Measurements from ENCODE around the gene FAM228B.

Gene FAM228B

DNA sequence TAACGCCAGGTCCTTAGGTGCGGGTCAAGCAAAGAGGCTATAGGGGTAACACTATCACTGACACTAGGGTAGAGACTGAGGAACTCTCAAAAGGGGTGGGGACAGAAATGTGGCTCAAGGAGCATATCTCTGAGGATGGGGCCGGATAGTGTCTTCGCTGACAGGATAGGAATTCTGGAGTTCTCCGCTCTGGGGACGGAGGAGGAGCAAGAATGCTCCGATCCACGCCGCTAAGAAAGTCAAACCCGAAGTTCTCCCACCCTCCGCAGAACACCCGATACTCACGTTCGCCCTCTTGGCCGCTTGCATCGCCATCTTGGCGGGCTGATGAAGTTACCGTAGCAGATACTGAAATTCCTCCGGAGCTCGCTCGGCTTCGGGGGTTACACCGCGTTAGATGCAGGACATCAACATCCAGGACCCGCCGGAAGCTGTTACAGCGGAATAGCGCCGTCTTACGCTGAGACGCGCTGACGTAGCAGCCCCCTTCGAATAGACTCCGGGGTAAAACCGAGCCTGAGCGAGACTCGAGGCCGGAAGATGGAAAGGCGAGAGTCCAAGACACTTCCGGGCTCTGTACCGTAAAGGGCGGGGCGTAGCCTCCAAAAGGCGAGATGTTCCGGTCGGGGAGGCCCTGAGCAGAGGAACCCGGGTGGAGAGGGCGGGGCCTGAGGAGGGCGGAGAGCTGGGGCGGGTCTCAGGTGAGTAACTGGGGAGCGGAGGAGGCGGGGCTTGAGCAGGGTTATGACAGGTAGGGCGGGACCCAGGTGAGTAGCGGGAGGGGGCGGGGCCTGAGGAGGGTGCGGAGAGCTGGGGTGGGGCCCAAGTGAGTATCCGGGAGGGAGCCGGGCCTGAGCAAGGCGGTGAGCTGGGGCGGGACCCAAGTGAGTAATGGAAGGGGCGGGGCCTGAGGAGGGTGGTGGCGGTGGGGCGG lies 47.1 kb upstream of the FAM228B start, which contains the start of gene SF3B6:
SF3B6 (minus strand) TSS at position 412 of the 934 bp plus-strand sequence; CDS start at position 315, 97 bp downstream.
- peaks cover 51% of the 10 kb centered on the region for H3K79me2 ChIP-seq (ENCODE audit: insufficient read depth, low read length)
- H3F3A ChIP-seq (ENCODE audit: low read depth): no peaks in the 10 kb centered on the region; the same call in 1 of the 2 replicates
- H3K27me3 ChIP-seq (ENCODE audit: insufficient read depth, low read length, poor library complexity, severe bottlenecking): no peaks in the 10 kb centered on the region
- H3K9me2 ChIP-seq (replicated peaks; ENCODE audit: low read depth, low read length): no peaks in the 10 kb centered on the region
- TF ChIP-seq, protein P1, sequence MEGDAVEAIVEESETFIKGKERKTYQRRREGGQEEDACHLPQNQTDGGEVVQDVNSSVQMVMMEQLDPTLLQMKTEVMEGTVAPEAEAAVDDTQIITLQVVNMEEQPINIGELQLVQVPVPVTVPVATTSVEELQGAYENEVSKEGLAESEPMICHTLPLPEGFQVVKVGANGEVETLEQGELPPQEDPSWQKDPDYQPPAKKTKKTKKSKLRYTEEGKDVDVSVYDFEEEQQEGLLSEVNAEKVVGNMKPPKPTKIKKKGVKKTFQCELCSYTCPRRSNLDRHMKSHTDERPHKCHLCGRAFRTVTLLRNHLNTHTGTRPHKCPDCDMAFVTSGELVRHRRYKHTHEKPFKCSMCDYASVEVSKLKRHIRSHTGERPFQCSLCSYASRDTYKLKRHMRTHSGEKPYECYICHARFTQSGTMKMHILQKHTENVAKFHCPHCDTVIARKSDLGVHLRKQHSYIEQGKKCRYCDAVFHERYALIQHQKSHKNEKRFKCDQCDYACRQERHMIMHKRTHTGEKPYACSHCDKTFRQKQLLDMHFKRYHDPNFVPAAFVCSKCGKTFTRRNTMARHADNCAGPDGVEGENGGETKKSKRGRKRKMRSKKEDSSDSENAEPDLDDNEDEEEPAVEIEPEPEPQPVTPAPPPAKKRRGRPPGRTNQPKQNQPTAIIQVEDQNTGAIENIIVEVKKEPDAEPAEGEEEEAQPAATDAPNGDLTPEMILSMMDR (conservative IDR thresholded peaks at IDR 0.05; ENCODE audit: low read length): no peak
- TF ChIP-seq EZH2phosphoT487 (IDR thresholded peaks at IDR 0.05; ENCODE audit: borderline replicate concordance): no peak
- H4K20me1 ChIP-seq (ENCODE audit: insufficient read depth, low read length, poor library complexity, severe bottlenecking): peaks cover 22% of the 10 kb centered on the region
- peak within 1 kb of the TSS; percentile 78 for H3K9ac ChIP-seq (ENCODE audit: low read depth, low read length, poor library complexity, severe bottlenecking)
- H3K4me2 ChIP-seq (ENCODE audit: low read depth, low read length, poor library complexity, severe bottlenecking): peak within 1 kb of the TSS; percentile 83
- H3K4me1 ChIP-seq (ENCODE audit: insufficient read depth, low read length, poor library complexity, severe bottlenecking): peaks cover 41% of the 10 kb centered on the region
- H3K4me3 ChIP-seq (ENCODE audit: low read length, poor library complexity, severe bottlenecking): peak within 1 kb of the TSS; percentile 77
- peak within 1 kb of the TSS; percentile 66 for H2AFZ ChIP-seq (ENCODE audit: low read length)
- H3K36me3 ChIP-seq (ENCODE audit: insufficient read depth, low read length): no peaks in the 10 kb centered on the region; the same call in 1 of the 2 replicates
- H3K9me3 ChIP-seq (ENCODE audit: insufficient read depth, low read depth, low read length): no peaks in the 10 kb centered on the region

DNA sequence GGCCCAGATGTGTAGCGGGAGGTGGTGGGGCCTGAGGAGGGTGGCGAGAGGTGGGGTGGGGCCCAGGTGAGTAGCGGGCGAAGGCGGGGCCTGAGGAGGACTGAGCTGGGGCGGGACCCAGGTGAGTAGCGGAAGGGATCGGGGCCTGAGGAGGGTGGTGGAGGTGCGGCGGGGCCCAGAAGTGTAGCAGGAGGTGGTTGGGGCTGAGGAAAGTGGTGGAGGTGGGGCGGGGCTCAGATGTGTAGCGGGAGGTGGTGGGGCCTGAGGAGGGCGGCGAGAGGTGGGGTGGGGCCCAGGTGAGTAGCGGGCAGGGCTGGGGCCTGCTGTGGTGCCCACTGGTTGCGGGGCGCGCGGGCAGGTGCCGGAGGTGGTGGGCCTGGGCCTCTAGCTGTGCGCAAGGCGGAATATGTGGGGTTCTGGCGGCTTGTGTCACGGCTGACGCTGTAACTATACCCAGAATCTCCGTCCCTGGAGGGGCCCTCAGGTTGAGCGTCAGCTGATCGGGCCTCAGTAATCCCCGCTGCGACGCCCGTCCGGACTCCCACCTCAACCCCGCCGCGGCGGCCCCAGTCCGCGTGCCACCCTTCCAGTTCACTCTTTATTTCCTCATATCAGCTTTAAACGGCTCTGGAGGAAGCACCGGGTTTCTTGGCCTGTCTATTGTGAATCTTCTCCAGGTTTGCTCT lies 46.3 kb upstream of the FAM228B start:
- Histone ChIP-seq H3K4me2 (ENCODE audit: low read depth, low read length, poor library complexity, severe bottlenecking) (peak overlapping the region; percentile 75), H2AFZ (ENCODE audit: low read length) (peak overlapping the region; percentile 33), H4K20me1 (ENCODE audit: insufficient read depth, low read length, poor library complexity, severe bottlenecking) (peaks cover 20% of the 10 kb centered on the region), H3K4me1 (ENCODE audit: insufficient read depth, low read length, poor library complexity, severe bottlenecking) (peaks cover 41% of the 10 kb centered on the region), H3K79me2 (ENCODE audit: insufficient read depth, low read length) (peaks cover 44% of the 10 kb centered on the region), H3K9me3 (ENCODE audit: insufficient read depth, low read depth, low read length) (no peaks in the 10 kb centered on the region), H3F3A (ENCODE audit: low read depth) (no peaks in the 10 kb centered on the region; the same call in 1 of the 2 replicates), H3K4me3 (ENCODE audit: low read length, poor library complexity, severe bottlenecking) (peak overlapping the region; percentile 77), H3K36me3 (ENCODE audit: insufficient read depth, low read length) (no peaks in the 10 kb centered on the region; the same call in 1 of the 2 replicates), H3K9ac (ENCODE audit: low read depth, low read length, poor library complexity, severe bottlenecking) (peak overlapping the region; percentile 78), H3K9me2 (replicated peaks; ENCODE audit: low read depth, low read length) (no peaks in the 10 kb centered on the region), H3K27me3 (ENCODE audit: insufficient read depth, low read length, poor library complexity, severe bottlenecking) (no peaks in the 10 kb centered on the region)
- TF ChIP-seq, protein P1 (conservative IDR thresholded peaks at IDR 0.05; ENCODE audit: low read length): no peak
- TF ChIP-seq EZH2phosphoT487 (IDR thresholded peaks at IDR 0.05; ENCODE audit: borderline replicate concordance): no peak

DNA sequence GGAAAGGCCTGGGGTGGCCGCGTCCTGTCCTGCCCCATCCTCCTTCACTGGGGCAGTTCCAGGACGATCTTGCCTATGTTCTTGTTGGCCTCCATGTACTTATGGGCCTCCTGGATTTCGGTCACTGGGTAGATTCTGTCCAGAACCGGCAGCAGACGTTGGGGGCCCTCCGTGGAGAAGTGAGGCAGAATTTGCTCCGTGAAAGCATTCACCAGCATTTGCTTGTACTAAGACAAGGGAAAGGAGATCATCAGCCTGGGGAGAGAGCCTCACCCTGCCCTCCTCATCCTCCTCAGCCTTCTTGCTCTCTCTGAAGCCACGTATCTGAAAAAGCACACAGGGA lies 45.8 kb upstream of the FAM228B start:
- peaks cover 38% of the 10 kb centered on the region for H3K4me1 ChIP-seq (ENCODE audit: insufficient read depth, low read length, poor library complexity, severe bottlenecking)
- peaks cover 40% of the 10 kb centered on the region for H3K79me2 ChIP-seq (ENCODE audit: insufficient read depth, low read length)
- peak overlapping the region; percentile 77 for H3K4me3 ChIP-seq (ENCODE audit: low read length, poor library complexity, severe bottlenecking)
- 0 out of 2 replicates have a peak overlapping the region, but pooled peaks have one; percentile 33 for H2AFZ ChIP-seq (ENCODE audit: low read length)
- H4K20me1 ChIP-seq (ENCODE audit: insufficient read depth, low read length, poor library complexity, severe bottlenecking): peaks cover 17% of the 10 kb centered on the region
- H3K27me3 ChIP-seq (ENCODE audit: insufficient read depth, low read length, poor library complexity, severe bottlenecking): no peaks in the 10 kb centered on the region
- no peaks in the 10 kb centered on the region; the same call in 1 of the 2 replicates for H3F3A ChIP-seq (ENCODE audit: low read depth)
- no peak for TF ChIP-seq EZH2phosphoT487 (IDR thresholded peaks at IDR 0.05; ENCODE audit: borderline replicate concordance)
- TF ChIP-seq, protein P1 (conservative IDR thresholded peaks at IDR 0.05; ENCODE audit: low read length): no peak
- H3K9me2 ChIP-seq (replicated peaks; ENCODE audit: low read depth, low read length): no peaks in the 10 kb centered on the region
- H3K9ac ChIP-seq (ENCODE audit: low read depth, low read length, poor library complexity, severe bottlenecking): peak overlapping the region; percentile 78
- peak overlapping the region; percentile 75 for H3K4me2 ChIP-seq (ENCODE audit: low read depth, low read length, poor library complexity, severe bottlenecking)
- H3K36me3 ChIP-seq (ENCODE audit: insufficient read depth, low read length): no peaks in the 10 kb centered on the region; the same call in 1 of the 2 replicates
- H3K9me3 ChIP-seq (ENCODE audit: insufficient read depth, low read depth, low read length): no peaks in the 10 kb centered on the region

All from Loucy (cell line).